Medulla oblongata (tissue), 1 donor: ENCODE measurements around the gene PTGDR.

Experiments
- DNase-seq: peaks from one replicate; pipeline ENCODE4 v3.0.0-alpha.2; 2015; ENCODE audit errors: extremely low spot score

The PTGDR gene, protein sequence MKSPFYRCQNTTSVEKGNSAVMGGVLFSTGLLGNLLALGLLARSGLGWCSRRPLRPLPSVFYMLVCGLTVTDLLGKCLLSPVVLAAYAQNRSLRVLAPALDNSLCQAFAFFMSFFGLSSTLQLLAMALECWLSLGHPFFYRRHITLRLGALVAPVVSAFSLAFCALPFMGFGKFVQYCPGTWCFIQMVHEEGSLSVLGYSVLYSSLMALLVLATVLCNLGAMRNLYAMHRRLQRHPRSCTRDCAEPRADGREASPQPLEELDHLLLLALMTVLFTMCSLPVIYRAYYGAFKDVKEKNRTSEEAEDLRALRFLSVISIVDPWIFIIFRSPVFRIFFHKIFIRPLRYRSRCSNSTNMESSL

DNA sequence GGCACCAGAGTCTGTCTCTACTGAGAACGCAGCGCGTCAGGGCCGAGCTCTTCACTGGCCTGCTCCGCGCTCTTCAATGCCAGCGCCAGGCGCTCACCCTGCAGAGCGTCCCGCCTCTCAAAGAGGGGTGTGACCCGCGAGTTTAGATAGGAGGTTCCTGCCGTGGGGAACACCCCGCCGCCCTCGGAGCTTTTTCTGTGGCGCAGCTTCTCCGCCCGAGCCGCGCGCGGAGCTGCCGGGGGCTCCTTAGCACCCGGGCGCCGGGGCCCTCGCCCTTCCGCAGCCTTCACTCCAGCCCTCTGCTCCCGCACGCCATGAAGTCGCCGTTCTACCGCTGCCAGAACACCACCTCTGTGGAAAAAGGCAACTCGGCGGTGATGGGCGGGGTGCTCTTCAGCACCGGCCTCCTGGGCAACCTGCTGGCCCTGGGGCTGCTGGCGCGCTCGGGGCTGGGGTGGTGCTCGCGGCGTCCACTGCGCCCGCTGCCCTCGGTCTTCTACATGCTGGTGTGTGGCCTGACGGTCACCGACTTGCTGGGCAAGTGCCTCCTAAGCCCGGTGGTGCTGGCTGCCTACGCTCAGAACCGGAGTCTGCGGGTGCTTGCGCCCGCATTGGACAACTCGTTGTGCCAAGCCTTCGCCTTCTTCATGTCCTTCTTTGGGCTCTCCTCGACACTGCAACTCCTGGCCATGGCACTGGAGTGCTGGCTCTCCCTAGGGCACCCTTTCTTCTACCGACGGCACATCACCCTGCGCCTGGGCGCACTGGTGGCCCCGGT, at the start of gene PTGDR:
TSS of gene PTGDR (plus strand) at position 198 of the 778 bp plus-strand sequence. CDS start at position 315, 117 bp downstream.
- no peak for DNase-seq

DNA sequence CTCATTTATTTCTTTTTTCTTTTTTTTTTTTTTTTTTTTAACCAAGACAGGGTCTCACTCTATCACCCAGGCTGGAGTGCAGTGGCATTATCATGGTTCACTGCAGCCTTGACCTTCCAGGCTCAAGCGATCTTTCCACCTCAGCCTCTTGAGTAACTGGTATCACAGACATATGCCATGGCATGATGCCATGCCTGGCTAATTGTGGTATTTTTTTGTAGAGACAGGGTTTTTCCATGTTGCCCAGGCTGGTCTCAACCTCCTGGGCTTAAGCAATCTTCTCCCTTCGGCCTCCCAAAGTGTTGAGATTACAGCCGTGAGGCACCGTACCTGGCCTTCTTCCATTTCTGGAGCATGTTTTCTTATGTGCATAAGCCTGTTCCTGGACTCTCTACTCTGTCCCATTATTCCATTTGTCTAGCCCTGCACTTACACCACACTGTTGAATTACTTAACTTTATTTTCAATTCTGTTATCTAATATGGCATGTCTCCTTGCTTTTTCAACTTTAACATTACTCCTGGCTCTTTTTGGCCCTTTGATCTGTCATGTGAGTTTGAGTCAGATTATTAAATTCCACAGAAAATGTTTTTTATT, 47.9 kb upstream of the PTGDR start:
- DNase-seq, result no peak

DNA sequence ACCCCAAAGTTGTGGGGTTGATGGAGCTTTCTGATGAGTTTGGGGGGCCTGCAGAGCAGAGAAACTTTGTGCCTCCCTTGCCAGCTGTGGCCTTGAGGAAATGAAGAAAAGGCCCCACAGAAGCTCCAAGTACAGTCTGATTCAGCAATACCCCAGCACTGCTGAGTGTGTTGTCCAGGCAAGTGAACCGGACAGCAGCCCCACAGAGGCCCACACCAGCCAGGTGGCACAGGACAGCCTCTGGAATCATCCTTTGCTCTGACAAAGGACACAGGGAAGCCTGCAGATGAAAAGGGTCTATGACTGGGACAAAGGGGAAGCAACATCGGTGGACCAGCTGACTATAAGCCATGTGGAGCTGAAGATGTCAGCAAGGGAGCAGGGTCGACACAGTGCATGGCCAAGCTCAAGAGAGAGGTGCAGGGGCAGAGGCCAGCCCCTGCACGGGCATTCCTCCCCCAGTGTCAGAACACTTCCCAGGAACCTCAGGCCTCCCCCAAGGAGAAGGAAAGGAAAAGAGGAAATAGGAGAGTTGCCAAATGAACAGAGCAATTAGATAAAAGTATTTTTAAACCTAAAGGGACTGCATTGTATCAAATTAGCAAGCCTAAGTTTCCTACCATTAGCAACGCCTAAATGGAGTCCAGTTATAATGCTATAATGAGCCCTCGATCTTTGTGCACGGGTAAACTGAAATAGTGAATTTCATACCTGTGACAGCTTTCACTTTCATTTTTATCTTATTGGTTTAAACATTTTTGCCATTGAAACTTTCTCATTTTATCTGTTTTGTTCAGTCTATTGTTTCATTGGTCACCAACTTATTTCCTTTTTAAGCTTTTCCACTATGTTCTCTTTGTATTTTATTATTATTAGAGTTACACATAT, 46.3 kb upstream of the PTGDR start:
- DNase-seq, result no peak

DNA sequence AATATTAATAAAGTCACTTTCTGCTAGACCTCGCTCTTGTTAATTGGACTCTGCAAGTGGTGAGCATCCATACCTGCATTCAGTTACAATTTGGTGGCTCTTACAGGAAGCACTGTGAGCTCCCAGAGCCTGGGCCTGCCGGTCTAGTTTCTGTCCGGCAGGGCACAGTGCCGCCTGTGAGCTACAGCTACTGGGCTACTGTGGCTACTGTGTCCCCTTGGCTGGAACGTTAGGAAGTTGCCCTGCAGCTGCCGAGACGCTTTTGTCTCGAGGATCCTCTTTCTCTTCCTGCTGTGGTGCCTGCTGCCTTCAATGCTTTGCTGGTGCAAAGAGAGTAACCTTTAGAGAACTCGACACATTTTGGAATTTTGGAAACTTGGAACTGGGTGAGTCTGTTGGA, 44.6 kb upstream of the PTGDR start:
- no peak for DNase-seq

DNA sequence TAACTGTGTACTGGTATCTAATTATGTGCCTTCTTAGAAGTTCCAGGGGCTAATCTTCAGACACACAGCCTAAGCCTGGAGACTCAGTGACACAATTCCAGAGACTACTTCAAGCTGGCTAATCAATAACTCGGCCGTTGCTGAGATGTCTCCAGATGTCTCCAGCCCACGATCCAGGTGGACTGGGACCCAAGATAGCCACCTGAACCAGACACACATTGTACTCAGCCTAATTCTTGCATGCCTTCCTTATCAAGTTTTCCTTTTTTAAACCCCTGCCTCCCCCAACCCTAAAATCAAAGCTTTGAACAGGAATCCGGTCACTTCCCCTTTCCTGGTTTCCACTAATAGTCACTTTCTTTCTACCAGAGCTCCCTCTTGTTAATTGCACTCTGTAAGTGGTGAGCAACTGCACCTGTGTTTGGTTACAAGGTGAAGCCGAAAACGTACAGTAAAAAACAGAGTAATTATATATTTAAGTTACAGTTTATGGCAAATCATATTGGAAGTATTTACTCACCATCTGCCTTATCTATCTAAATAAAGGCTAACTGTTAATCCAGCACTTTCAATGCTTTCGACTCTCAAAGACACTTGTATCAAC, 39.8 kb upstream of the PTGDR start:
- DNase-seq, result no peak

DNA sequence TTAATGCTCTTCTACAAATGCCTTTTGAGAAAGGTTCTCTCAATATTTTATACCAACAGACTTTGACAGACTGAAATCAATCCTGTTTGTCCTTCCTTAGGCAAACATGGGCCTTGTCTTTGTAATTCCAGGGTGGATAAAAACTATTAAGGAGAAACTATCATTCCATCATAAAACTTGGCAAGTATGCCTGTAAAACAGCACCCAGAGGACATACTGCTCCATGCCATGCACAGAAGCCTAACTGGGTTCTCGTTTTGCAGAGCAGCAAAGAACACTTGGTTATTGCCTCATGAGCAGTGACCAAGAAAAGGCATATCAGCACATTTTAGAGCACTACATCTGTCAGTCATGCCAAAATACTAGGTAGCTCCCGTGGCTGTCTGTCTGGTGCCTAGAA, 33.8 kb upstream of the PTGDR start:
- DNase-seq, result no peak

DNA sequence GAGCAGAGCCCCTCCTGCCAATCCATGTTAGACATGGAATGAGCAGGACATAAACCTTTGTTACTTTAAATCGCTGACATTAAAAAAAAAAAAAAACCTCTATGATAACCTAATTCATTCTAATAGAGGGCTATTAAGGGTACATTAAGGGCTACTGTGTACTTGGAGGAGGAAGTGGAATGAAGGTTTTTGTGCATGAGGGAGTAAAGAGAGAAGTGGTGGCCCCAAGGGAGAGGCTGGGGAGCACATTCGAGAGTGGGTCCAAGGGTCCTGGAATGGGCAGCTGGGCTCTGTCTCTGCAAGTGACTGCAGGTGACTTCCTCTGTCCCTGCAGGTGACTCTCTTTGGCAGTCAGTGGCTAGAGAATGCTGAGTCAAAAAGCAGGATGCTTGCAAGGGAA, 32.1 kb upstream of the PTGDR start:
- DNase-seq, result no peak

DNA sequence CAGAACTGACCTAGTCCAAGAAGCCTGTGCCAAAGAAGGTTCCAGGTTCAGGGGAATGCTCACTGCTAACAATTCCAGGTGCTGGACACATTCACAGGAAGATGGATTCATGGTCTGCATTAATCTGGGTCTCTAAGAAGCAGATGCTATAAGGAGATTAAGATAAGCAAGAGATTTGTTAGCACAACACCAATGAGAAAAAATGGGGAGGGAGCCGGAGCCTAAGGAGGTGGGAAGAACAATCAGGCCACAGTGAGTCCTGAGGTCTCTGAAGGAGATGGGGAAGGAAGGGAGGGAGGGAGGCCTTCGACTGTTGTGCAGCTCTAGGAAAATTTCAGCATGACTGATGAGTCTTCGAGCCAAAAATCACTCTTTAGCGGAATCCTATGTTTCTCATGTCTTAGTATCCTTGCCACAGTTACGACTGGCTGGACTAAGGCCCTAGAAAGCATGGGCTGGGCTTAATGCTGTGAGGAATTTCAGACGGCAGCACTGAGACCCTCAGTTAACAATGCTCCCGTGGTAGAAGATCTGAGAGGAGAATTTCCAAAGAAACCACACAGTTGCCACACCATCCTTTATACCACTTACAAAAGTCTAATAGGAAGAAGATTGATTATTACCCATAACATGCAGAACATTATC, 31.5 kb upstream of the PTGDR start:
- no peak for DNase-seq

DNA sequence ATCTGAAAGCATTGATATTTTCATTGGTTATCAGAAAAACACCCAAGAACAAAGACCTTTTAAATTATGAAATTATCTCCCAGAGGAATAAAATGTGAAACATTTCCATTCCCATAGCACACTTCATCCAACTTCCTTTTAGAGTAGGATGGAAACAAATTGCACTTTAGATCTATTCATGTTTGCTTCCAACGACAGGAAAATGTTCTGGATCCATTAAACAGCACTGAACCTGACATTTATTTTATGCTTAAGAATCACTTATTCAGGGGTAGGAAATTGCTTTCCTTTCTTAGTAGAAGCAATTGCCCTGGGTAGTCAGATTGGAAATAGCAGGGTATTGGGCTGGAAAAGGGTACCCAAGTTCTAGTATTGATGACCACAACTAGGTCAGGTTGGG, 28.8 kb upstream of the PTGDR start:
- DNase-seq, result no peak

DNA sequence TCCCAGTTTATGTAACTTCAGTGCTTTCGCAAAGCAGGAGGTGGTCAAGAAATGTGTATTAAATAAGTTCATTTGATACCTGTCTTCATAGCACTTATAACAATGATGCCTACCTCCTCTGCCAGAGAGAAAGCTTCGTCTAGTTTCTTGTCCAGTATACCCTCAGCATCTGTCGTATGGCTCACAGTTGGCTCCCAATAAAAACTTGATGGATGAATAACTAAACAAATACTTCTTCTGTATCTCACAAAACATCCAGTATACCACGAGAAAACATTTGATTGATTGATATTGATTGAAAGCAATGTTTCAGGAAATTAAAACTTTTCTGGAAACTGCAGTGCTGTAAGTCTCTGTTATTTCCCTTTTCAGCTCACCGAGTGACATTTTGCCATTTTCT, 26.9 kb upstream of the PTGDR start:
- DNase-seq, result no peak

DNA sequence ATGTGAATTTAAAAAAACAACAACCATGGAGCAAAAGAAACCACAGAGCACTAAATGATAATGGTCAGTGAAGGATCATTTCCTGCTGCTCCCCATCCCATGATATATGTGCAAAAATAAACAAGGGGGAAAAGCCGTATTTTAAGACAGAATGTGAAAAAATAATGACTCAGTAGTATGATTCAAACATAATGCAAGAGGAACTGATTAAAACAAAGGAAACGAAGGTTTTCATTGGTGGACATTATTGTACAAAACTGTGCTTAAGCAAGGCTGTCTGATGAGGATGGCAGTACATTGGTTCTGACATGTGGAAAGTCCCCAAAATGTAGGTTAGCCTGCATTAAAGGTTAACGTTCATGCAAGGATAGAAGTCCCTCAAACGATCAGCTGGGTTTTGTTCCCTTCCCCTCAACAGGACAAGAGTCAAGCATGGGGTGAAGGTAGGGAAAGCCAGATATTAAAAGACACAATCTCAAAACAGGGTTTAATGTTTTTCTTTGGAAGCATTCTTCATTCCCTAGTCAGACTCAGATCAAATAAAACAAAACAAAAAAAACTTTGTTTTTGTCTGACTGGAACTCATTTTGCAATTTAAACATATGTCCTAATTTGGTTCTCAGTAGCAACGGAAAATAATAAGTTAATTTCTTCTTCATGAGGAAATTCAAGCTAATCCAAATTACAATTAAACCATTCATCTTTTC, 26.3 kb upstream of the PTGDR start:
- DNase-seq, result no peak

DNA sequence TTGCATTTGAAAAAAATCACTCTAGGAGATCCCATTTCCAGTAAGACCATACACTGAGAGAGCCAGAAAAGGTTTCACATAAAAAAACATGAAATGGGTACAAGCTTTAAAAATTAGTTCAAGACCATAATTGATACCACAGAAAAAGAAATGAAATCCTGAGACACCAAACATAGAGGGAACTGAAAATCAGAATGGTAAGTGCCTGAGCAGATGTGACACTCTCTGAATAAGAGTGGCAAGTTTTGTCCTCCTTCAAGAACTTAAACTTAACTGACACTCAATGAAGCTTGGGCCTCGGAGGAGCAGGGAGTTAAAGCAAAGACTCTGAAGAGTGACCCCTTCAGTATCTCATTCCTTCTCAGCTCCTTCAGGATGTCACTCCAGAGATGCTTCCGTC, 23.2 kb upstream of the PTGDR start:
- no peak for DNase-seq

DNA sequence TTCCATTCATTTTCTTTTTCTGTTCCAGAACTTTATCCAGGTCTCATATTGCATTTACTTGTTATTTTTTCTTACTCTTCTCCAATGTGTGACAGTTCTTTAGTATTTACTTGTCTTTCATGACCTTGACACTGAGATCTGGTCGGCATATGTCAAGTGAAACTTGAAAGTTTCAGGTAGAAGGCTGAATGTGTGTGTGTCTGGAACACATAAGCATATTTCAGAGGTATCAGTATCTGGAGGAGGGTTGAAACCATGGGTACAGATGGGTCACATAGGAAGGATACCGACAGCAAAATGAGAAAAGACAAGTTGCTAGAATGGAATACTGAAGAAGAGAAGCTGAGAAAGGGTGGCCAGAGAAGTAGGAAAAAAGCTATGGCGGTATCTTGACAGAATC, 22.5 kb upstream of the PTGDR start:
- no peak for DNase-seq

DNA sequence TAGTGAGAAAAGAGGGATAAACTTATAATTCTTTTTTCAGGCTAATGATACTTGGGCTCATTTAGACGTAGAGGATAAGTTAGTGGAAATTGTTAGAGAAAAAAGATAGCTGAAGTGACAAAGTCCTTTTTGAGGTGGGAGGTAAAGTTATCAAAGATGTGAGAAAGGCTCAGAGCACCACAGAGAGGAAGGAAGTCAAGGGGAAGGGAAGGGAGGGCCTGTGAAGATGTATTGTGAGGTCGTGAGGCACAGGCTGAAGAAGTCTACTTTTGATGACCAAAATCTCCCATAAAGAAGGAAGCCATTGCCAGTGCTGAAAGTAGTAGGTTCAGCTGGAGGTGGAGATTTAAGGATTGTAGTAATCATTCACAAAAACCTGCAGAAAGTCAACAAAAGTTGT, 19.4 kb upstream of the PTGDR start:
- no peak for DNase-seq

DNA sequence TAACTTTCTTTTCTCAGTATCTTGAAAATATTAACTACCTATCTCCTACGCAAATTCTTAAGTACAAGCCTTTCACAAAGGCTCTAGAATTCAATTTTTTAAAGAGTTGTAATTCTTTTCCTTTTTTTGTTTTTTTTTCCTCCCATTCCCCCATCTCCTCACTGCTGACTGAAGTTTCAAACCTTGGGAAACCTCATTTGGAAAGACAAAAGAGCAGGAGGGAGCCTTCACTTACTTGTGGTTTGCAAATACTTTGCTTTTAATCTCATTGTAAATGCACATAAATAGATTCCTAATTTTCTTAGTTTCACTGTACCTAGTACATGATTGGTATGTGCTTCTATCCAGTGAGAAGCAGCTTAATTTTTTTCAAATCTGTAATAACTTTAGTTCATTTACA, 15.8 kb upstream of the PTGDR start:
- no peak for DNase-seq

DNA sequence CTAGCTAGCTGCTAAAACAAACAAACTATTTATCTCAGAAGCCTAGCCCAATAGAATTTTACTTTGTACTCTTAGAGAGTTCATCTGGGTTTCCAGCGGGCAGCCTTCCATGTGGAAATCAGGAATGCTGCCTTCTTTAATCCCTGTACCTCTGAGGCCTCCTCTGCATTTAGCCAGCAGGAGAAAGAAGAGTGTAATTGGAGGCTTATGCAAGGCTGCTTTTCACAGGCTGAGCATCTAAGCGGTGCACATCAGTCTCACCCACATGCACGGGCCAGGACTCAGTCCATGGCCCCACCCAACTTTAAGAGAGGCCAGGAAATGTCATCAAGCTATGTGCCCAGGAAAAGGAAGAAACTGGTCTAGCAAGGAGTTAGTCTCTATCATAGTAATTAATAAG, 14.0 kb upstream of the PTGDR start:
- no peak for DNase-seq

DNA sequence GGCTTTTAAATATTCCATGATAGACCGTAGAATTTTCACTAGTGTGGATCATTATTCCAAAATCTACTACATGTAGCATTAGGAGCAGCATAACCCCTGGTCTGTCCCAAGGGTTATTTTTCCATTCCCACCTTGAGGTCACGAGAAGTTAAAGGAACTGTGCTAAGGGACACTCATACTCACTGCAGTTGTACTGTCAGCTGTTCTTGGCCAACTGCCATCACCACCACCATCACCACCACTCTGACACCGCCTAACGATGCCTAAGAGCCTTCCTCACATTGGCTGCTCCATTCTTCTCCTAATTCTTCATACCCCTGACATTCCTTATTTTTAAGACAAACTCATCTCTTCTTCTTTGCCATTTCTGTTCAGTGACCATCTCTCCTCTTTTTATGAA, 13.4 kb upstream of the PTGDR start:
- DNase-seq, result no peak

DNA sequence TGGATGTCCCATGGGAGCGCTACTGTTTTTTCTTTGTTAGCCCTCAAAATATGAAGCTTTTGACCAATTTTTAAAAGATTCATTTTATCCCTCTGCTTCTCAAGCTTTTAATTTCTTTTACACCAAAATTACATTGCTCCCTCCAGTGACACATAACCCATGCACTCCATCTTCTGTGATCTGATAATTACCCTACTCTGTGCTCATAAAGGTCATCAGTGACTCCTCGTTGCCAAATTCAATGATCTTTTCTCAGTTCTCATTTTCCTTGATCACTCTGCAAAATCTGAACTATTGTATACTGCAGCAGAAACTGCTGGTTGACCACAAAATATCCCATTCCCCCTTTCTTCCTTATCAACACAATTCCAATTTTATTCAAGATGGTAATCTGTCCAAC, 8.7 kb upstream of the PTGDR start:
- no peak for DNase-seq

DNA sequence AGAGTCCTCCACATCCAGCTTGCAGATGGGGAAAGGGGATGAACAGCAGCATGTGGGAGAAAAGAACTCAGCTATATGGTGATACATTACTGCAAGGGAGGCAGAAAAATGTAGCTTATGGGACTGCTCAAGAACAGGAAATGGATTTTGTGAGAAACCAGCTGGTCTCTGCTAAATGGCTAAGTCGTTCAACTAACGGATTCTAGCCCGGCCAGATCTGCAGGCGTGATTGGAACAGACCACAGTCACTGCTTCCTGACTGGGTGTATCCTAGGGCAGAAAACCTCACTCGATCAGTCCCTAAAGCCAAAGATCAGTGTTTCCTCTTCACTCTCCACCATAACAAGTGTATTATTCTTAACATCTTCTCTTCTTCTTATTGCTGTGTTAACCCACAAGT, 8.1 kb upstream of the PTGDR start:
- no peak for DNase-seq

DNA sequence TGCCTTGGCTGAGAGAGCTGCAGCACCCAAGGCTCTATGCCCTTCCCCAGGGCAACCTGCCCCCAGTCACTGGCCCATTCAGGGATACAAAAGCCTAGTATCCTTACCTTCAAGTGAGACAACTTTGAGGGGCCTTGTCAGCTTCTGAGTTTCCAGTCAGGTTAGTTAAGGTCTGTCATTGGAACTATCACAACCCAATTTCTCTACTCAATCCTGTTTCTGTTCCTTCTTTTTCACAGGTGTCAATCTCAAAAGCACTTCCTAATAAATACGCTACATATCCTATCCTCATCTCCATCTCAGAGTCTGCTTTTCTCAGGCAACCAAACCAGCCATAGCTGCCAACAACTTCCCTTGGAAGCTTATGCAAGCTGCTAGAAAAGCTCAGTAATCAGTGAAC, 4.9 kb upstream of the PTGDR start:
- DNase-seq, result no peak
